Endothelial cell of umbilical vein (primary cell): ENCODE measurements around the gene CBX5.

ENCODE experiments used
- CTCF ChIP-seq, 2 donors: IDR thresholded peaks; 1 replicate in 1 of 2; 2 replicates in 1 of 2; pipeline ENCODE4 v1.5.1; 2011; ENCODE audit warnings: low read length in 2 of 2, mild to moderate bottlenecking in 2 of 2, moderate library complexity in 2 of 2, control low read depth in 1 of 2, inconsistent platforms in 1 of 2, low read depth in 1 of 2; ENCODE audit not compliant: insufficient read depth in 1 of 2; ENCODE audit errors: extremely low read depth in 1 of 2
- EZH2 ChIP-seq: IDR thresholded peaks from 2 replicates; pipeline ENCODE4 v1.6.1; 2012; ENCODE audit warnings: borderline replicate concordance, low read depth, mild to moderate bottlenecking, moderate library complexity, low read length, inconsistent platforms; ENCODE audit not compliant: severe bottlenecking
- FOS ChIP-seq: IDR thresholded peaks from 2 replicates; pipeline ENCODE4 v1.6.1; 2011; ENCODE audit warnings: mild to moderate bottlenecking, low read length, moderate library complexity, borderline replicate concordance; ENCODE audit not compliant: insufficient read depth
- GATA2 ChIP-seq: IDR thresholded peaks from 2 replicates; pipeline ENCODE4 v1.7.0; 2011; ENCODE audit warnings: low read depth, mild to moderate bottlenecking, moderate library complexity, mixed read lengths, low read length; ENCODE audit not compliant: insufficient read length, insufficient read depth
- JUN ChIP-seq: IDR thresholded peaks from 2 replicates; pipeline ENCODE4 v1.6.1; 2011; ENCODE audit warnings: borderline replicate concordance, low read depth; ENCODE audit not compliant: insufficient read length, insufficient read depth
- MYC ChIP-seq: IDR thresholded peaks from one replicate; pipeline ENCODE4 v1.6.1; 2011; ENCODE audit warnings: mild to moderate bottlenecking, low read depth, low read length
- POLR2A ChIP-seq: IDR thresholded peaks from 2 replicates; pipeline ENCODE4 v1.6.1; 2012; ENCODE audit warnings: low read depth, mild to moderate bottlenecking, control low read depth, low read length
- POLR2AphosphoS5 ChIP-seq: IDR thresholded peaks from 2 replicates; pipeline ENCODE4 v1.6.1; 2012; ENCODE audit warnings: low read depth, mild to moderate bottlenecking, control low read depth, low read length, moderate library complexity; ENCODE audit not compliant: insufficient read depth

GRCh38 chr12:54225666-54226065, 54.3 kb downstream of the CBX5 start:
- TF ChIP-seq CTCF (IDR thresholded peaks at IDR 0.05; ENCODE audit: extremely low read depth in 1 of 2, insufficient read depth in 1 of 2, low read depth in 1 of 2, low read length in 2 of 2) (no peak), POLR2AphosphoS5 (no peak), POLR2A (no peak), GATA2 (no peak), FOS (no peak), JUN (no peak), EZH2 (no peak), MYC (no peak)
